ENCODE results near the gene LIN37. TPM values are rescaled to one million over a fixed set of nuclear protein-coding genes. Genes with fewer than 3 reads are reported as not detected.

Gene LIN37
- total and polyA plus RNA-seq, 2 of the 13 experiments (the other 11 are each of a cell fraction or from before 2014, with no cell fraction given): 6.3 to 8.7 TPM

DNA sequence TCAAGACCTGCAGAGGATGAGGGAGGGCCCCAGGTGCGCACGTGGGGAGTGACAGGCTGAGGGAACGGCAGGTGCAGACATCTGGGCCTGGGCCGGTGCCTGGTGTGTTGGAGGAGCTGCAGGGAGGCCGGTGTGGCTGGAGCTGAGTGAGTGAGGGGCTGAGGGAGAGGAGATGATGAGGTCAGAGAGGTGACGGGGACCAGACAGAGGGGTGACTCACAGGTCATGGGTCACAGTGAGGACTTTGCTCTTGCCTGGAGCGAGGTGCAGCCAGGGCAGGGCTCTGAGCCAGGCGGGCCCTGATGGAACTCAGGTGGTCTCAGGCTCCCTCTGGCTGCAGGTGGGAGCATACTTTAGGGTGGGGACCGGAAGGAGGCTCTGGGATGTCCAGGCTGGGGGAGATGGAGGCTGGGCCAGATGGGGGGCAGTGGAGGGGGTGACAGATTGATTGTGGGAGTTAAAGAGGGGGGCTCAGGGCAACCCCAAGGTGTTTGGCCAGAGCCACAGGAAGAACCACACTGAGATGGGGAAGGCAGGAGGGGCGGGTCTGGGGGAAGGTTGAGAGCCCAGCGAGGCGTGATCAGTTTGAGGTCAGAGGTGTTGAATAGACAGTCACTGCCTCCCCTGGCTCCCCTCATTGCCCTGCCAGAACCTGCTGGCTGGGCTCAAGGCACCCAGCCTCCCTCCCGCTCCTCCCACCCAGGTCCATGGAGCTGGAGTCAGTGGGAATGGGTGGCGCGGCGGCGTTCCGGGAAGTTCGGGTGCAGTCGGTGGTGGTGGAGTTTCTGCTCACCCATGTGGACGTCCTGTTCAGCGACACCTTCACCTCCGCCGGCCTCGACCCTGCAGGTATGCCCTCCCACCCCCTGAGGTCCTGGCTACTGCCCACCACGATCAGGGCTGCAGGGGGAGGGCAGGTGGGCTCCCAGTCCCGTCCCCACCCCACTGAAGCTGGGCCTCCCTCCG, 35.4 kb downstream of the LIN37 start (continued):
- TF ChIP-seq STAG1 (CRISPR knock-in tag; IDR thresholded peaks at IDR 0.05) (peak; percentile 56), NR2F1 (CRISPR knock-in tag; IDR thresholded peaks at IDR 0.05) (peak; percentile 74 to 88; a peak in 3 of 4 replicates), ZNF777 (CRISPR knock-in tag; IDR thresholded peaks at IDR 0.05) (no peak), RARA (CRISPR knock-in tag; IDR thresholded peaks at IDR 0.05) (peak; percentile 76), GABPB1 (CRISPR knock-in tag; IDR thresholded peaks at IDR 0.05) (peak; percentile 44; the same call in 1 of the 2 replicates), NR2F6 (IDR thresholded peaks at IDR 0.05) (peak; percentile 79), NR2F6 (CRISPR knock-in tag; IDR thresholded peaks at IDR 0.05) (peak; percentile 83), ZNF331 (CRISPR knock-in tag; IDR thresholded peaks at IDR 0.05) (no peak), SOX13 (IDR thresholded peaks at IDR 0.05) (no peak), SOX13 (CRISPR knock-in tag; conservative IDR thresholded peaks at IDR 0.05 in 1 of 2, IDR thresholded peaks at IDR 0.05 in 1 of 2) (no peak), ETV6 (CRISPR knock-in tag; conservative IDR thresholded peaks at IDR 0.05) (no peak), FOXJ3 (CRISPR knock-in tag; IDR thresholded peaks at IDR 0.05; ENCODE audit: borderline replicate concordance) (no peak), THAP11 (CRISPR knock-in tag; IDR thresholded peaks at IDR 0.05) (peak; percentile 61; the same call in 1 of the 2 replicates), RAD21 (CRISPR knock-in tag; IDR thresholded peaks at IDR 0.05) (peak; percentile 34; the same call in 1 of the 2 replicates), MAZ (IDR thresholded peaks at IDR 0.05; ENCODE audit: borderline replicate concordance, low read depth, low read length) (no peak), MAZ (CRISPR knock-in tag; IDR thresholded peaks at IDR 0.05; ENCODE audit: low read depth) (no peak), ZFAT (CRISPR knock-in tag; conservative IDR thresholded peaks at IDR 0.05) (no peak), JUN (CRISPR knock-in tag; IDR thresholded peaks at IDR 0.05) (0 out of 2 replicates have a peak, but pooled peaks have one; percentile 27)
- TF ChIP-seq, protein P1, sequence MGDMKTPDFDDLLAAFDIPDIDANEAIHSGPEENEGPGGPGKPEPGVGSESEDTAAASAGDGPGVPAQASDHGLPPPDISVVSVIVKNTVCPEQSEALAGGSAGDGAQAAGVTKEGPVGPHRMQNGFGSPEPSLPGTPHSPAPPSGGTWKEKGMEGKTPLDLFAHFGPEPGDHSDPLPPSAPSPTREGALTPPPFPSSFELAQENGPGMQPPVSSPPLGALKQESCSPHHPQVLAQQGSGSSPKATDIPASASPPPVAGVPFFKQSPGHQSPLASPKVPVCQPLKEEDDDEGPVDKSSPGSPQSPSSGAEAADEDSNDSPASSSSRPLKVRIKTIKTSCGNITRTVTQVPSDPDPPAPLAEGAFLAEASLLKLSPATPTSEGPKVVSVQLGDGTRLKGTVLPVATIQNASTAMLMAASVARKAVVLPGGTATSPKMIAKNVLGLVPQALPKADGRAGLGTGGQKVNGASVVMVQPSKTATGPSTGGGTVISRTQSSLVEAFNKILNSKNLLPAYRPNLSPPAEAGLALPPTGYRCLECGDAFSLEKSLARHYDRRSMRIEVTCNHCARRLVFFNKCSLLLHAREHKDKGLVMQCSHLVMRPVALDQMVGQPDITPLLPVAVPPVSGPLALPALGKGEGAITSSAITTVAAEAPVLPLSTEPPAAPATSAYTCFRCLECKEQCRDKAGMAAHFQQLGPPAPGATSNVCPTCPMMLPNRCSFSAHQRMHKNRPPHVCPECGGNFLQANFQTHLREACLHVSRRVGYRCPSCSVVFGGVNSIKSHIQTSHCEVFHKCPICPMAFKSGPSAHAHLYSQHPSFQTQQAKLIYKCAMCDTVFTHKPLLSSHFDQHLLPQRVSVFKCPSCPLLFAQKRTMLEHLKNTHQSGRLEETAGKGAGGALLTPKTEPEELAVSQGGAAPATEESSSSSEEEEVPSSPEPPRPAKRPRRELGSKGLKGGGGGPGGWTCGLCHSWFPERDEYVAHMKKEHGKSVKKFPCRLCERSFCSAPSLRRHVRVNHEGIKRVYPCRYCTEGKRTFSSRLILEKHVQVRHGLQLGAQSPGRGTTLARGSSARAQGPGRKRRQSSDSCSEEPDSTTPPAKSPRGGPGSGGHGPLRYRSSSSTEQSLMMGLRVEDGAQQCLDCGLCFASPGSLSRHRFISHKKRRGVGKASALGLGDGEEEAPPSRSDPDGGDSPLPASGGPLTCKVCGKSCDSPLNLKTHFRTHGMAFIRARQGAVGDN (CRISPR knock-in tag; IDR thresholded peaks at IDR 0.05): peak; percentile 49
- TF ChIP-seq, protein P2, sequence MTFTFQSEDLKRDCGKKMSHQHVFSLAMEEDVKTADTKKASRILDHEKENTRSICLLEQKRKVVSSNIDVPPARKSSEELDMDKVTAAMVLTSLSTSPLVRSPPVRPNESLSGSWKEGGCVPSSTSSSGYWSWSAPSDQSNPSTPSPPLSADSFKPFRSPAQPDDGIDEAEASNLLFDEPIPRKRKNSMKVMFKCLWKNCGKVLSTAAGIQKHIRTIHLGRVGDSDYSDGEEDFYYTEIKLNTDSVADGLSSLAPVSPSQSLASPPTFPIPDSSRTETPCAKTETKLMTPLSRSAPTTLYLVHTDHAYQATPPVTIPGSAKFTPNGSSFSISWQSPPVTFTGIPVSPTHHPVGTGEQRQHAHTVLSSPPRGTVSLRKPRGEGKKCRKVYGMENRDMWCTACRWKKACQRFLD (CRISPR knock-in tag; IDR thresholded peaks at IDR 0.05; ENCODE audit: borderline replicate concordance): no peak
- TF ChIP-seq, protein P3, sequence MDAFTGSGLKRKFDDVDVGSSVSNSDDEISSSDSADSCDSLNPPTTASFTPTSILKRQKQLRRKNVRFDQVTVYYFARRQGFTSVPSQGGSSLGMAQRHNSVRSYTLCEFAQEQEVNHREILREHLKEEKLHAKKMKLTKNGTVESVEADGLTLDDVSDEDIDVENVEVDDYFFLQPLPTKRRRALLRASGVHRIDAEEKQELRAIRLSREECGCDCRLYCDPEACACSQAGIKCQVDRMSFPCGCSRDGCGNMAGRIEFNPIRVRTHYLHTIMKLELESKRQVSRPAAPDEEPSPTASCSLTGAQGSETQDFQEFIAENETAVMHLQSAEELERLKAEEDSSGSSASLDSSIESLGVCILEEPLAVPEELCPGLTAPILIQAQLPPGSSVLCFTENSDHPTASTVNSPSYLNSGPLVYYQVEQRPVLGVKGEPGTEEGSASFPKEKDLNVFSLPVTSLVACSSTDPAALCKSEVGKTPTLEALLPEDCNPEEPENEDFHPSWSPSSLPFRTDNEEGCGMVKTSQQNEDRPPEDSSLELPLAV (CRISPR knock-in tag; conservative IDR thresholded peaks at IDR 0.05; ENCODE audit: low read depth): no peak
- TF ChIP-seq, protein P4, sequence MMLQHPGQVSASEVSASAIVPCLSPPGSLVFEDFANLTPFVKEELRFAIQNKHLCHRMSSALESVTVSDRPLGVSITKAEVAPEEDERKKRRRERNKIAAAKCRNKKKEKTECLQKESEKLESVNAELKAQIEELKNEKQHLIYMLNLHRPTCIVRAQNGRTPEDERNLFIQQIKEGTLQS (CRISPR knock-in tag; IDR thresholded peaks at IDR 0.05): peak; percentile 47; the same call in 1 of the 2 replicates
